Measurements from ENCODE around the gene GPR37L1. TPM values are rescaled to one million over a fixed set of nuclear protein-coding genes. Genes with fewer than 3 reads are reported as not detected.

The GPR37L1 gene
- total RNA-seq, 2 experiments from 2014 or later = 0.03 TPM; not detected in 1

GRCh38 chr1:202146993-202147392 is 24.3 kb downstream of the GPR37L1 start:
- Histone ChIP-seq H3K79me2 (ENCODE audit: insufficient read depth, low read depth, low read length) (peaks cover 20% of the 10 kb centered on the region), H3K27ac (ENCODE audit: low read depth, low read length, poor library complexity, severe bottlenecking) (no peak overlapping the region), H3K9me3 (ENCODE audit: low read length) (no peaks in the 10 kb centered on the region), H3K9me2 (ENCODE audit: insufficient read depth, low read length) (no peaks in the 10 kb centered on the region), H3K4me1 (ENCODE audit: insufficient read depth, low read length, poor library complexity, severe bottlenecking) (peaks cover 17% of the 10 kb centered on the region), H2AFZ (ENCODE audit: low read length) (no peak overlapping the region), H3K4me3 (ENCODE audit: low read depth, low read length, poor library complexity, severe bottlenecking) (no peak overlapping the region), H3K4me2 (ENCODE audit: low read length) (no peak overlapping the region), H3K36me3 (ENCODE audit: insufficient read depth, low read length) (peaks cover 56% of the 10 kb centered on the region), H4K20me1 (ENCODE audit: insufficient read depth, low read length) (no peaks in the 10 kb centered on the region)
- no peak for DNase-seq (ENCODE audit: low spot score)
- CTCF ChIA-PET (ENCODE audit: unreplicated experiment) = no interaction called here
- TF ChIP-seq CTCF (conservative IDR thresholded peaks at IDR 0.05; ENCODE audit: low read length) (no peak), EZH2phosphoT487 (IDR thresholded peaks at IDR 0.05; ENCODE audit: borderline replicate concordance, low read depth, low read length) (no peak)
- POLR2A ChIA-PET = interaction anchor here (0.6 kb wide), 1 partner anchor 12 kb away, joined by 4 read pairs; no protein-coding TSS in a partner anchor
- intact Hi-C loops (cut with micrococcal nuclease; ENCODE audit: unreplicated experiment) = no loop called here
- no TSS peak for BruUV-seq (replicated peaks)

- H3K27ac ChIP-seq (ENCODE audit: low read depth, low read length, poor library complexity, severe bottlenecking) = no peak overlapping the region
- no peaks in the 10 kb centered on the region for H3K9me2 ChIP-seq (ENCODE audit: insufficient read depth, low read length)
- H3K9me3 ChIP-seq (ENCODE audit: low read length) = no peaks in the 10 kb centered on the region
- no peak overlapping the region for H3K4me3 ChIP-seq (ENCODE audit: low read depth, low read length, poor library complexity, severe bottlenecking)
- peaks cover 6% of the 10 kb centered on the region for H3K79me2 ChIP-seq (ENCODE audit: insufficient read depth, low read depth, low read length)
- DNase-seq (ENCODE audit: low spot score) = no peak
- H3K4me1 ChIP-seq (ENCODE audit: insufficient read depth, low read length, poor library complexity, severe bottlenecking) = peaks cover 9% of the 10 kb centered on the region
- no peaks in the 10 kb centered on the region for H4K20me1 ChIP-seq (ENCODE audit: insufficient read depth, low read length)
- ChIA-PET CTCF (ENCODE audit: unreplicated experiment) (no interaction called here), POLR2A (no interaction called here)
- TF ChIP-seq EZH2phosphoT487 (IDR thresholded peaks at IDR 0.05; ENCODE audit: borderline replicate concordance, low read depth, low read length) = no peak
- no peak for TF ChIP-seq CTCF (conservative IDR thresholded peaks at IDR 0.05; ENCODE audit: low read length)
- intact Hi-C loops (cut with micrococcal nuclease; ENCODE audit: unreplicated experiment) = no loop called here
- H3K4me2 ChIP-seq (ENCODE audit: low read length) = no peak overlapping the region
- peaks cover 60% of the 10 kb centered on the region for H3K36me3 ChIP-seq (ENCODE audit: insufficient read depth, low read length)
- H2AFZ ChIP-seq (ENCODE audit: low read length) = no peak overlapping the region
- BruUV-seq (replicated peaks) = no TSS peak
Measured at GRCh38 chr1:202148391-202148790, 25.7 kb downstream of the GPR37L1 start.

- CTCF ChIA-PET (ENCODE audit: unreplicated experiment) = no interaction called here
- TF ChIP-seq EZH2phosphoT487 (IDR thresholded peaks at IDR 0.05; ENCODE audit: borderline replicate concordance, low read depth, low read length) (no peak), CTCF (conservative IDR thresholded peaks at IDR 0.05; ENCODE audit: low read length) (no peak)
- intact Hi-C loops (cut with micrococcal nuclease; ENCODE audit: unreplicated experiment) = no loop called here
- Histone ChIP-seq H4K20me1 (ENCODE audit: insufficient read depth, low read length) (no peaks in the 10 kb centered on the region), H3K79me2 (ENCODE audit: insufficient read depth, low read depth, low read length) (no peaks in the 10 kb centered on the region), H3K4me3 (ENCODE audit: low read depth, low read length, poor library complexity, severe bottlenecking) (no peak overlapping the region), H2AFZ (ENCODE audit: low read length) (no peak overlapping the region), H3K36me3 (ENCODE audit: insufficient read depth, low read length) (peaks cover 72% of the 10 kb centered on the region), H3K27ac (ENCODE audit: low read depth, low read length, poor library complexity, severe bottlenecking) (no peak overlapping the region), H3K9me2 (ENCODE audit: insufficient read depth, low read length) (no peaks in the 10 kb centered on the region), H3K4me2 (ENCODE audit: low read length) (no peak overlapping the region), H3K4me1 (ENCODE audit: insufficient read depth, low read length, poor library complexity, severe bottlenecking) (peaks cover 10% of the 10 kb centered on the region), H3K9me3 (ENCODE audit: low read length) (no peaks in the 10 kb centered on the region)
- DNase-seq (ENCODE audit: low spot score) = no peak
- no TSS peak for BruUV-seq (replicated peaks)
- POLR2A ChIA-PET = interaction anchor here (0.7 to 1.0 kb wide), 2 partner anchors 164 to 1148 kb away, joined by 3 to 4 read pairs; no protein-coding TSS in a partner anchor
Measured at GRCh38 chr1:202149566-202149965, 26.8 kb downstream of the GPR37L1 start.

Data from OCI-LY7 (cell line).